ENCODE results near the gene LRRFIP2. TPM values are rescaled to one million over a fixed set of nuclear protein-coding genes. Genes with fewer than 3 reads are reported as not detected.

LRRFIP2 gene
- total and polyA plus RNA-seq, 2 of the 8 experiments (the other 6 are each of a cell fraction or from before 2014, with no cell fraction given): 8.8 to 25.6 TPM

DNA sequence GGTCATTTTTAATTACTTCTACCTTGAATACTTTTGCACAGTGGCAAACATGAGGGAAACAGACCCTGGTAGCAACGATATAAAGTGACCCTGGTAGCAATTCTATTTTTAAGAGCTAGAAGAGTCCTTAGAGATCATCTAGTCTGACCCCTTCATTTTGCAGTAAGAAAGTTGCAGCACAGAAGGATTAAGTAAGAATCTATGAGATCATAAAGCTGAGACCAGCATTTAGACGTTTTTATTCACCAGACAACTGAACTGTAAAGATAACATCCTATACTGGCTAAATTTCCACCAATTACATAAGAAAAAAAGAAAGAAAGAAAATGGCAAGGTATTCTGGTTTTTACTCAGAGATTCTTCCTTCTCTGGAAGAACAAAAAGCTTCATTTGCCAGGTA is 49.9 kb downstream of the LRRFIP2 start:
- no peak overlapping the region for H3K27ac ChIP-seq (ENCODE audit: low read depth, low read length)
- no peak overlapping the region for H2AFZ ChIP-seq (ENCODE audit: low read length)
- no peak overlapping the region for H3K14ac ChIP-seq (ENCODE audit: insufficient read length)

More for the DNA sequence above, 49.9 kb downstream of the LRRFIP2 start:
- no peaks in the 10 kb centered on the region for H3K23me2 ChIP-seq (ENCODE audit: low read depth, low read length)
- H3K4me2 ChIP-seq (ENCODE audit: insufficient read depth in 1 of 2, low read depth in 2 of 2, low read length in 2 of 2): no peak overlapping the region
- TF ChIP-seq ASH2L (IDR thresholded peaks at IDR 0.05; ENCODE audit: low read length) (no peak), POU5F1 (IDR thresholded peaks at IDR 0.05; ENCODE audit: low read depth, low read length) (no peak), TCF12 (IDR thresholded peaks at IDR 0.05; ENCODE audit: low read depth, low read length) (no peak), POLR2AphosphoS5 (IDR thresholded peaks at IDR 0.05; ENCODE audit: low read depth, low read length) (no peak), POLR2A (IDR thresholded peaks at IDR 0.05; ENCODE audit: control extremely low read depth in 1 of 2, low read depth in 2 of 2, low read length in 2 of 2) (no peak), JUN (IDR thresholded peaks at IDR 0.05; ENCODE audit: low read depth, low read length) (no peak), JUND (IDR thresholded peaks at IDR 0.05; ENCODE audit: low read length) (no peak)
- TF ChIP-seq, protein P1, sequence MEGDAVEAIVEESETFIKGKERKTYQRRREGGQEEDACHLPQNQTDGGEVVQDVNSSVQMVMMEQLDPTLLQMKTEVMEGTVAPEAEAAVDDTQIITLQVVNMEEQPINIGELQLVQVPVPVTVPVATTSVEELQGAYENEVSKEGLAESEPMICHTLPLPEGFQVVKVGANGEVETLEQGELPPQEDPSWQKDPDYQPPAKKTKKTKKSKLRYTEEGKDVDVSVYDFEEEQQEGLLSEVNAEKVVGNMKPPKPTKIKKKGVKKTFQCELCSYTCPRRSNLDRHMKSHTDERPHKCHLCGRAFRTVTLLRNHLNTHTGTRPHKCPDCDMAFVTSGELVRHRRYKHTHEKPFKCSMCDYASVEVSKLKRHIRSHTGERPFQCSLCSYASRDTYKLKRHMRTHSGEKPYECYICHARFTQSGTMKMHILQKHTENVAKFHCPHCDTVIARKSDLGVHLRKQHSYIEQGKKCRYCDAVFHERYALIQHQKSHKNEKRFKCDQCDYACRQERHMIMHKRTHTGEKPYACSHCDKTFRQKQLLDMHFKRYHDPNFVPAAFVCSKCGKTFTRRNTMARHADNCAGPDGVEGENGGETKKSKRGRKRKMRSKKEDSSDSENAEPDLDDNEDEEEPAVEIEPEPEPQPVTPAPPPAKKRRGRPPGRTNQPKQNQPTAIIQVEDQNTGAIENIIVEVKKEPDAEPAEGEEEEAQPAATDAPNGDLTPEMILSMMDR (IDR thresholded peaks at IDR 0.05; ENCODE audit: control extremely low read depth in 1 of 3, insufficient read depth in 1 of 3, low read depth in 1 of 3, low read length in 3 of 3): no peak
- TF ChIP-seq, protein P2, sequence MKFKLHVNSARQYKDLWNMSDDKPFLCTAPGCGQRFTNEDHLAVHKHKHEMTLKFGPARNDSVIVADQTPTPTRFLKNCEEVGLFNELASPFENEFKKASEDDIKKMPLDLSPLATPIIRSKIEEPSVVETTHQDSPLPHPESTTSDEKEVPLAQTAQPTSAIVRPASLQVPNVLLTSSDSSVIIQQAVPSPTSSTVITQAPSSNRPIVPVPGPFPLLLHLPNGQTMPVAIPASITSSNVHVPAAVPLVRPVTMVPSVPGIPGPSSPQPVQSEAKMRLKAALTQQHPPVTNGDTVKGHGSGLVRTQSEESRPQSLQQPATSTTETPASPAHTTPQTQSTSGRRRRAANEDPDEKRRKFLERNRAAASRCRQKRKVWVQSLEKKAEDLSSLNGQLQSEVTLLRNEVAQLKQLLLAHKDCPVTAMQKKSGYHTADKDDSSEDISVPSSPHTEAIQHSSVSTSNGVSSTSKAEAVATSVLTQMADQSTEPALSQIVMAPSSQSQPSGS (IDR thresholded peaks at IDR 0.05; ENCODE audit: low read length): no peak
- TF ChIP-seq, protein P3, sequence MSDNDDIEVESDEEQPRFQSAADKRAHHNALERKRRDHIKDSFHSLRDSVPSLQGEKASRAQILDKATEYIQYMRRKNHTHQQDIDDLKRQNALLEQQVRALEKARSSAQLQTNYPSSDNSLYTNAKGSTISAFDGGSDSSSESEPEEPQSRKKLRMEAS (IDR thresholded peaks at IDR 0.05): no peak
- H3K36me3 ChIP-seq (ENCODE audit: control insufficient read depth in 2 of 4, insufficient read depth in 4 of 4, low read length in 3 of 4): no peaks in the 10 kb centered on the region; a peak in 1 of 8 replicates
- H3K9ac ChIP-seq (replicated peaks in 1 of 4; ENCODE audit: extremely low read depth in 1 of 4, low read depth in 3 of 4, low read length in 3 of 4): no peak overlapping the region
- H2BK12ac ChIP-seq (ENCODE audit: low read depth, low read length): no peak overlapping the region
- no peak for FAIRE-seq
- H2AK5ac ChIP-seq (ENCODE audit: low read depth, low read length): no peak overlapping the region
- no peak overlapping the region for H3K56ac ChIP-seq (replicated peaks; ENCODE audit: insufficient read length, low read depth, low read length)
- H4K8ac ChIP-seq (ENCODE audit: extremely low read depth, insufficient read depth, low read length): no peak overlapping the region
- POLR2A ChIA-PET (ENCODE audit: partially characterized antibody): no interaction called here
- H4K91ac ChIP-seq (replicated peaks; ENCODE audit: insufficient read length, low read length): no peak overlapping the region
- H2BK5ac ChIP-seq (ENCODE audit: low read depth, low read length): no peak overlapping the region
- H4K20me1 ChIP-seq (replicated peaks in 1 of 2; ENCODE audit: control insufficient read depth in 1 of 2, insufficient read depth in 2 of 2, low read length in 2 of 2): no peaks in the 10 kb centered on the region
- CTCF ChIA-PET (ENCODE audit: partially characterized antibody): interaction anchor here (0.6 kb wide), 1 partner anchor 154 kb away, joined by 3 read pairs; no protein-coding TSS in a partner anchor
- no peak overlapping the region for H3K23ac ChIP-seq (ENCODE audit: insufficient read length)
- no peak overlapping the region for H3K4ac ChIP-seq (replicated peaks; ENCODE audit: insufficient read length, low read depth, low read length)
- no peak overlapping the region for H3K4me3 ChIP-seq (ENCODE audit: extremely low read depth in 1 of 4, insufficient read depth in 2 of 4, low read depth in 3 of 4, low read length in 4 of 4)
- H3K4me1 ChIP-seq (replicated peaks in 1 of 4; ENCODE audit: control insufficient read depth in 3 of 4, insufficient read depth in 4 of 4, low read length in 3 of 4): no peaks in the 10 kb centered on the region
- no peaks in the 10 kb centered on the region for H3K79me2 ChIP-seq (ENCODE audit: control insufficient read depth in 1 of 2, insufficient read depth in 2 of 2, low read length in 2 of 2)
- DNase-seq (ENCODE audit: low read depth in 1 of 2, low spot score in 2 of 2): no peak
- H3K18ac ChIP-seq (ENCODE audit: extremely low read depth, low read length): no peak overlapping the region
- H3K79me1 ChIP-seq (ENCODE audit: low read depth, low read length): no peaks in the 10 kb centered on the region
- no peak overlapping the region for H2BK15ac ChIP-seq (ENCODE audit: low read length)
- H2BK120ac ChIP-seq (replicated peaks; ENCODE audit: low read depth, low read length): no peak overlapping the region
- H3K9me3 ChIP-seq (ENCODE audit: insufficient read depth in 2 of 2, low read depth in 1 of 2, low read length in 1 of 2): no peaks in the 10 kb centered on the region
- WGBS, 2 experiments (ENCODE audit: extremely low coverage in 1 of 2, insufficient coverage in 1 of 2, insufficient read length in 1 of 2, insufficient replicate concordance in 2 of 2, low coverage in 1 of 2, low lambda C conversion rate in 2 of 2, missing lambda C conversion rate in 1 of 2): 82% methylated on average over 2 of the region's 2 CpGs; no CpG with 5 or more reads in 1 of the 2 experiments
- no peak overlapping the region for H2BK20ac ChIP-seq (ENCODE audit: low read length)
- H3K27me3 ChIP-seq (replicated peaks in 1 of 4; ENCODE audit: control insufficient read depth in 3 of 4, extremely low read depth in 1 of 4, insufficient read depth in 3 of 4, low read length in 3 of 4): no peaks in the 10 kb centered on the region
- no peak overlapping the region for H4K5ac ChIP-seq (ENCODE audit: insufficient read length, low read depth, low read length)
